GM10248 (cell line): Measurements from ENCODE around the gene ZC3H11A.

Experiments used
- CTCF ChIA-PET: fragments of 300-600 bp; sonication (Branson Sonifier 250); formaldehyde crosslinking; extraction: SDS; loops from one replicate; lab custom pipeline; 2021; ENCODE audit warnings: antibody characterized with exemption; lab: Yijun Ruan, JAX
- POLR2A ChIA-PET: fragments of 350-650 bp; sonication (Branson Sonifier 250); formaldehyde crosslinking; extraction: SDS; loops from one replicate; lab custom pipeline; 2020; ENCODE audit warnings: antibody characterized with exemption; lab: Yijun Ruan, JAX
- DNase-seq: peaks from one replicate; pipeline ENCODE4 v3.0.0; 2012; ENCODE audit errors: extremely low spot score
- TF ChIP-seq, protein P1 (sequence below): IDR thresholded peaks from 2 replicates; pipeline ENCODE4 v1.5.1; 2012; ENCODE audit warnings: mild to moderate bottlenecking, low read depth; ENCODE audit errors: extremely low read depth, missing control alignments, control extremely low read depth

Gene ZC3H11A

DNA sequence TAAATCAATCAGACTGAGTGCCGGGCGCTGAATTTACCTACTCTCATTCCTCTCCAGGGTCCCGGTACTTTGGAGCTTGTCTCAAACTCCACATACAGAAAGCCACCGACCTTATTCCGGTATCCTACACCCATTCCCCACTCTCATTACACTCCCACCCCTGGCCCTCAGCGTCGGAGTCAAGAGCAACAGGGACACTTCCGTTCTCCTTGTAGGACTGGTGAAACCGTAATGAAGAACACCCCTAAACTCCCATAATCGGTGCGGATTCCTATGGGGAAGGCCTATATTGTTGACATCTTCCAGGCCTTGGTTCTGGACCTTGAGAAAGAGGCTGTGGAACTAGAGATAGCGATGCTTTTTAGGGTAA, 798 bp downstream of the ZC3H11A start:
- ChIA-PET CTCF (no interaction called here), POLR2A (no interaction called here)
- TF ChIP-seq, protein P1, sequence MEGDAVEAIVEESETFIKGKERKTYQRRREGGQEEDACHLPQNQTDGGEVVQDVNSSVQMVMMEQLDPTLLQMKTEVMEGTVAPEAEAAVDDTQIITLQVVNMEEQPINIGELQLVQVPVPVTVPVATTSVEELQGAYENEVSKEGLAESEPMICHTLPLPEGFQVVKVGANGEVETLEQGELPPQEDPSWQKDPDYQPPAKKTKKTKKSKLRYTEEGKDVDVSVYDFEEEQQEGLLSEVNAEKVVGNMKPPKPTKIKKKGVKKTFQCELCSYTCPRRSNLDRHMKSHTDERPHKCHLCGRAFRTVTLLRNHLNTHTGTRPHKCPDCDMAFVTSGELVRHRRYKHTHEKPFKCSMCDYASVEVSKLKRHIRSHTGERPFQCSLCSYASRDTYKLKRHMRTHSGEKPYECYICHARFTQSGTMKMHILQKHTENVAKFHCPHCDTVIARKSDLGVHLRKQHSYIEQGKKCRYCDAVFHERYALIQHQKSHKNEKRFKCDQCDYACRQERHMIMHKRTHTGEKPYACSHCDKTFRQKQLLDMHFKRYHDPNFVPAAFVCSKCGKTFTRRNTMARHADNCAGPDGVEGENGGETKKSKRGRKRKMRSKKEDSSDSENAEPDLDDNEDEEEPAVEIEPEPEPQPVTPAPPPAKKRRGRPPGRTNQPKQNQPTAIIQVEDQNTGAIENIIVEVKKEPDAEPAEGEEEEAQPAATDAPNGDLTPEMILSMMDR: no peak
- no peak for DNase-seq

DNA sequence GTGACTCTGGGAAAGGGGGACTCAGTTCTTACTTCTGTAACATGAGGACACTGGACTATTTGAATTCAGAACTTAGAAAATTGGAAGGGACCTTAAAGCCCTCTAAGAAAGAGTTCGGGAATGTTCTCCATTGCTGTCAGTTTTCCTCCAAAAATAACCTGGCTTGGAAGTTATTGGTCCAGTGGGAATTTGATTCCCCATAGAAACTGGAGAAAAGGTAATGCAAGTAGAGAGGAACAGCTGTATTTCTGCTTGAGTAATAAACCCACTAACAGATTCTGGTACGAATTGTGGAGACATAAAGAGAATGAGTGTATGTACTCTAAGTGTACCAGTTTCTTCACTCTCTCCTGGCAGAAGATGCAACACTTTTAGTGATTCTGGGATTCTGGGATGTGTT, 1.8 kb downstream of the ZC3H11A start:
- POLR2A ChIA-PET: interaction anchor here (0.6 to 1.1 kb wide), 2 partner anchors 33 to 46 kb away, joined by 3 to 4 read pairs; partner anchors contain the start of gene LAX1
- no peak for DNase-seq
- TF ChIP-seq, protein P1: no peak
- CTCF ChIA-PET: no interaction called here

DNA sequence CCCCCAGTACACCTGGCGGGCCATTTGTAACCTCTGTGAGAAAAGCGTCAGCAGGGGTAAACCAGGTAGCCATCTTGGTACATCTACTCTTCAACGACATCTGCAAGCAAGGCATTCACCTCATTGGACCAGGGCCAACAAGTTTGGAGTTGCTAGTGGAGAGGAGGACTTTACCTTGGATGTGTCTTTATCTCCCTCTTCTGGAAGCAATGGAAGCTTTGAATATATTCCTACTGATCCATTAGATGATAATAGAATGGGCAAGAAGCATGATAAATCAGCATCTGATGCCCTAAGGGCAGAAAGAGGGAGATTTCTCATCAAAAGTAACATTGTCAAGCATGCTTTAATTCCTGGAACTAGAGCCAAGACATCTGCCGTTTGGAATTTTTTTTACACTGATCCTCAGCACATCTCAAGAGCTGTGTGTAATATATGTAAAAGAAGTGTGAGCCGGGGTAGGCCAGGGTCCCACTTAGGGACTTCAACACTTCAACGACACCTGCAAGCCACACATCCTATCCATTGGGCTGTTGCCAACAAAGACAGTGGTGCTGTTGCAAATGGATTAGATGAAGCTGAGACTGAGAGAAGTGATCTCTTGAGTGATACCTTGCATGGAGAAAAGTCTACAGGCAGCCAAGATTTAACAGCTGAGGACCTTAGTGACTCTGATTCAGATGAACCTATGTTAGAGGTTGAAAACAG, 2.7 kb downstream of the ZC3H11A start:
- DNase-seq: no peak
- TF ChIP-seq, protein P1: no peak
- ChIA-PET POLR2A (interaction anchor here (1.1 kb wide), 1 partner anchor 33 kb away, joined by 3 read pairs; the partner anchor contains the start of gene LAX1), CTCF (no interaction called here)

DNA sequence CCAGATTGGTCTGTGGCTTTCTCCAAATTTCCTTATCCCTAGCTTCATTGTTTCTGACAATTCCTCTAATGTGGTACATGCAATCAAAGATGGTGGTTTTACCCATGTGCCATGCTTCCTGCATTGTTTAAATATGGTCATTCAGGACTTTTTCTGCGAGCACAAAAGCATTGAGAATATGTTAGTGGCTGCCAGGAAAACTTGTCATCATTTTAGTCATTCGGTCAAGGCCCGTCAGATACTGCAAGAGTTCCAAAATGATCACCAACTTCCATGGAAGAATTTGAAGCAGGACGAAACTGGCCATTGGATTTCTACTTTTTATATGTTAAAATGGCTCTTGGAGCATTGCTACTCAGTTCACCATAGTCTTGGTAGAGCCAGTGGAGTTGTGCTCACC, 3.7 kb downstream of the ZC3H11A start:
- TF ChIP-seq, protein P1: no peak
- ChIA-PET CTCF (interaction anchor here (1.1 kb wide), 1 partner anchor 97 kb away, joined by 3 read pairs; no protein-coding TSS in a partner anchor), POLR2A (no interaction called here)
- DNase-seq: no peak

DNA sequence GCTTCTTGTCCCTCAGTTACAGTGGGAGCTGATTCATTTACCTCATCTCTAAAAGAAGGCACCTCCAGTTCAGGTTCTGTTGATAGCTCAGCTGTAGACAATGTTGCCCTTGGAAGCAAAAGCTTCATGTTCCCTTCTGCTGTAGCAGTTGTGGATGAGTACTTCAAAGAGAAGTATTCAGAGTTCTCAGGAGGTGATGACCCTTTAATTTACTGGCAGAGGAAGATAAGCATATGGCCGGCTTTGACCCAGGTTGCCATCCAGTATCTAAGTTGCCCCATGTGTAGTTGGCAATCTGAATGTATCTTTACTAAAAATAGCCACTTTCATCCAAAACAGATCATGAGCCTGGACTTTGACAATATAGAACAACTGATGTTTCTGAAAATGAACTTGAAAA, 4.5 kb downstream of the ZC3H11A start:
- POLR2A ChIA-PET: interaction anchor here (0.8 kb wide), 1 partner anchor 8 kb away, joined by 3 read pairs; no protein-coding TSS in a partner anchor
- no peak for DNase-seq
- TF ChIP-seq, protein P1: no peak
- CTCF ChIA-PET: interaction anchor here (1.1 kb wide), 1 partner anchor 97 kb away, joined by 3 read pairs; no protein-coding TSS in a partner anchor

DNA sequence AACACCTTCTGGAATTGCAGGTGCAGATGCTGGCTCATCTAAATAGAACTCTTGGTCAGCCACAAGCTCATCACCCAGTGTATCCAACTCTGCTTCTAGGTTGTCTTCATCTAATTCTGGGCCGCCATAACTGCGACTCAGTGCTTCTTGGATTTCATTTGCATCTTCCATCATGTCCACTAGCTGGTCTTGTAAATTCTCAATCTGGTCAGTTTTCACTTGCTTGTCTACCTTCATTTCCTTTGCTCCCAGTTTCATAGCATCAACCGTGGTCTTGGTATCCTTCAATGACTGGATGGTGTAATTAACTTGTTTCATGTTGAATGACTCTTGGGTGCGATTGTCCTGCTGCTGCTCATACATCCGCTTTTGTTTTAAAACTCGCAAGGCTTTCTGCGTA, 10.3 kb downstream of the ZC3H11A start:
- TF ChIP-seq, protein P1: no peak
- DNase-seq: no peak
- ChIA-PET CTCF (interaction anchor here (2.1 kb wide), 1 partner anchor 32 kb away, joined by 8 read pairs; no protein-coding TSS in a partner anchor), POLR2A (interaction anchor here (0.6 kb wide), 1 partner anchor 13 kb away, joined by 5 read pairs; no protein-coding TSS in a partner anchor)
